Measurements from ENCODE around the gene DNAJC3.
"Not testable (repeated sequence)": the region's sequence is repeated elsewhere in the genome, so short reads cannot be mapped to it uniquely, and the experiment has no call there.

DNAJC3 gene

GRCh38 chr13:95752677-95753076 lies 75.7 kb downstream of the DNAJC3 start:
- no peak for DNase-seq
- in situ Hi-C loops (cut with MboI; ENCODE audit: low pct_unique_long_range_greater_than_20kb, low sequenced_read_pairs): no loop called here

- peak; percentile 30 for DNase-seq
- in situ Hi-C loops (cut with MboI; ENCODE audit: low pct_unique_long_range_greater_than_20kb, low sequenced_read_pairs): no loop called here
These were observed 77.1 kb downstream of the DNAJC3 start for GRCh38 chr13:95754069-95754468.

- peak; percentile 35 for DNase-seq
- in situ Hi-C loops (cut with MboI; ENCODE audit: low pct_unique_long_range_greater_than_20kb, low sequenced_read_pairs): no loop called here
These were observed 79.1 kb downstream of the DNAJC3 start for GRCh38 chr13:95756072-95756471.

GRCh38 chr13:95762626-95763025 lies 85.7 kb downstream of the DNAJC3 start:
- in situ Hi-C loops (cut with MboI; ENCODE audit: low pct_unique_long_range_greater_than_20kb, low sequenced_read_pairs); DNase-seq: not testable (repeated sequence)

- in situ Hi-C loops (cut with MboI; ENCODE audit: low pct_unique_long_range_greater_than_20kb, low sequenced_read_pairs): no loop called here
- DNase-seq: no peak
These were observed 86.7 kb downstream of the DNAJC3 start for GRCh38 chr13:95763601-95764000.

- DNase-seq: no peak
- in situ Hi-C loops (cut with MboI; ENCODE audit: low pct_unique_long_range_greater_than_20kb, low sequenced_read_pairs): no loop called here
These were observed 95.0 kb downstream of the DNAJC3 start for GRCh38 chr13:95771905-95772304.

- in situ Hi-C loops (cut with MboI; ENCODE audit: low pct_unique_long_range_greater_than_20kb, low sequenced_read_pairs): no loop called here
- no peak for DNase-seq
These were observed 102.6 kb downstream of the DNAJC3 start for GRCh38 chr13:95779522-95779921.

- DNase-seq: no peak
- in situ Hi-C loops (cut with MboI; ENCODE audit: low pct_unique_long_range_greater_than_20kb, low sequenced_read_pairs): no loop called here
These were observed 104.1 kb downstream of the DNAJC3 start for GRCh38 chr13:95781016-95781415.

- in situ Hi-C loops (cut with MboI; ENCODE audit: low pct_unique_long_range_greater_than_20kb, low sequenced_read_pairs); DNase-seq: not testable (repeated sequence)
These were observed 105.0 kb downstream of the DNAJC3 start for GRCh38 chr13:95781940-95782339.

- DNase-seq: no peak
- in situ Hi-C loops (cut with MboI; ENCODE audit: low pct_unique_long_range_greater_than_20kb, low sequenced_read_pairs): no loop called here
These were observed 106.8 kb downstream of the DNAJC3 start for GRCh38 chr13:95783747-95784146.

- in situ Hi-C loops (cut with MboI; ENCODE audit: low pct_unique_long_range_greater_than_20kb, low sequenced_read_pairs): no loop called here
- DNase-seq: no peak
These were observed 107.4 kb downstream of the DNAJC3 start for GRCh38 chr13:95784161-95784899.

GRCh38 chr13:95784900-95785290 lies 108.0 kb downstream of the DNAJC3 start:
- no peak for DNase-seq
- in situ Hi-C loops (cut with MboI; ENCODE audit: low pct_unique_long_range_greater_than_20kb, low sequenced_read_pairs): no loop called here

GRCh38 chr13:95787356-95788099 lies 110.6 kb downstream of the DNAJC3 start:
- in situ Hi-C loops (cut with MboI; ENCODE audit: low pct_unique_long_range_greater_than_20kb, low sequenced_read_pairs): no loop called here

GRCh38 chr13:95788100-95788463 lies 111.1 kb downstream of the DNAJC3 start:
- in situ Hi-C loops (cut with MboI; ENCODE audit: low pct_unique_long_range_greater_than_20kb, low sequenced_read_pairs): no loop called here
- no peak for DNase-seq

More at GRCh38 chr13:95787356-95788099, 110.6 kb downstream of the DNAJC3 start:
- no peak for DNase-seq

- in situ Hi-C loops (cut with MboI; ENCODE audit: low pct_unique_long_range_greater_than_20kb, low sequenced_read_pairs): not testable (repeated sequence)
These were observed 112.4 kb downstream of the DNAJC3 start for GRCh38 chr13:95789315-95789714.

GRCh38 chr13:95791084-95791722 lies 114.3 kb downstream of the DNAJC3 start:
- in situ Hi-C loops (cut with MboI; ENCODE audit: low pct_unique_long_range_greater_than_20kb, low sequenced_read_pairs): no loop called here

More at GRCh38 chr13:95789315-95789714, 112.4 kb downstream of the DNAJC3 start:
- not testable (repeated sequence) for DNase-seq

GRCh38 chr13:95793018-95793555 lies 116.1 kb downstream of the DNAJC3 start:
- DNase-seq: no peak
- in situ Hi-C loops (cut with MboI; ENCODE audit: low pct_unique_long_range_greater_than_20kb, low sequenced_read_pairs): no loop called here

More at GRCh38 chr13:95791084-95791722, 114.3 kb downstream of the DNAJC3 start:
- DNase-seq: no peak

GRCh38 chr13:95793781-95794180 lies 116.8 kb downstream of the DNAJC3 start:
- in situ Hi-C loops (cut with MboI; ENCODE audit: low pct_unique_long_range_greater_than_20kb, low sequenced_read_pairs): no loop called here
- no peak for DNase-seq

- DNase-seq: no peak
- in situ Hi-C loops (cut with MboI; ENCODE audit: low pct_unique_long_range_greater_than_20kb, low sequenced_read_pairs): no loop called here
These were observed 120.1 kb downstream of the DNAJC3 start for GRCh38 chr13:95797016-95797415.

- DNase-seq: no peak
- in situ Hi-C loops (cut with MboI; ENCODE audit: low pct_unique_long_range_greater_than_20kb, low sequenced_read_pairs): no loop called here
These were observed 123.5 kb downstream of the DNAJC3 start for GRCh38 chr13:95800436-95800835.
